SU-DHL-6 (cell line): ENCODE results near the gene SPTLC1.

Source experiments
- EZH2phosphoT487 ChIP-seq: fragments of 200-600 bp; sonication (generic), shearing (Covaris generic); conservative IDR thresholded peaks from 2 replicates; pipeline ENCODE4 v1.6.1; 2018; ENCODE audit warnings: mild to moderate bottlenecking, antibody characterized with exemption, low read length, moderate library complexity, mixed read lengths
- TF ChIP-seq, protein P1 (sequence below): fragments of 200-600 bp; sonication (generic); IDR thresholded peaks from one replicate; pipeline ENCODE4 v1.5.1; 2017; ENCODE audit warnings: antibody characterized with exemption, mild to moderate bottlenecking, low read length, moderate library complexity; ENCODE audit not compliant: insufficient read depth, poor library complexity, severe bottlenecking

DNA sequence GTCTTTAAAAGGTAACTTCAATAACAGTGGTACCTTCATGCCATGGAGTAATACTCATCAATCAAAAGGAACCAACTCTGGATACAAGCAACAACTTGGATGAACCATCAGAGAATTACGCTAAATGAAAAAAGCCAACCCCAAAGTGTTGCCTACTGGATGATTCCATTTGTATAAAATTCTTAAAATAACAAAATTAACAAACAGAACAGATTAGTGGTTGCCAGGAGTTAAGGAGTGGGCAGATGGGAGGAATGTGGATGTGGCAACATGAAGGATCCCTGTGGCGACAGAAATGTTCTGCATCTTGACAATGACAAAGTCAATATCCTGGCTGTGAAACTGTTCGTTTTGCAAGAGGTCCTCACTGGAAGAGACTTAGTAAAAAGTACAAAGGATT is 50.5 kb downstream of the SPTLC1 start:
- TF ChIP-seq, protein P1, sequence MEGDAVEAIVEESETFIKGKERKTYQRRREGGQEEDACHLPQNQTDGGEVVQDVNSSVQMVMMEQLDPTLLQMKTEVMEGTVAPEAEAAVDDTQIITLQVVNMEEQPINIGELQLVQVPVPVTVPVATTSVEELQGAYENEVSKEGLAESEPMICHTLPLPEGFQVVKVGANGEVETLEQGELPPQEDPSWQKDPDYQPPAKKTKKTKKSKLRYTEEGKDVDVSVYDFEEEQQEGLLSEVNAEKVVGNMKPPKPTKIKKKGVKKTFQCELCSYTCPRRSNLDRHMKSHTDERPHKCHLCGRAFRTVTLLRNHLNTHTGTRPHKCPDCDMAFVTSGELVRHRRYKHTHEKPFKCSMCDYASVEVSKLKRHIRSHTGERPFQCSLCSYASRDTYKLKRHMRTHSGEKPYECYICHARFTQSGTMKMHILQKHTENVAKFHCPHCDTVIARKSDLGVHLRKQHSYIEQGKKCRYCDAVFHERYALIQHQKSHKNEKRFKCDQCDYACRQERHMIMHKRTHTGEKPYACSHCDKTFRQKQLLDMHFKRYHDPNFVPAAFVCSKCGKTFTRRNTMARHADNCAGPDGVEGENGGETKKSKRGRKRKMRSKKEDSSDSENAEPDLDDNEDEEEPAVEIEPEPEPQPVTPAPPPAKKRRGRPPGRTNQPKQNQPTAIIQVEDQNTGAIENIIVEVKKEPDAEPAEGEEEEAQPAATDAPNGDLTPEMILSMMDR = no peak
- TF ChIP-seq EZH2phosphoT487 = no peak
